ENCODE measurements around the gene ALK.

DNA sequence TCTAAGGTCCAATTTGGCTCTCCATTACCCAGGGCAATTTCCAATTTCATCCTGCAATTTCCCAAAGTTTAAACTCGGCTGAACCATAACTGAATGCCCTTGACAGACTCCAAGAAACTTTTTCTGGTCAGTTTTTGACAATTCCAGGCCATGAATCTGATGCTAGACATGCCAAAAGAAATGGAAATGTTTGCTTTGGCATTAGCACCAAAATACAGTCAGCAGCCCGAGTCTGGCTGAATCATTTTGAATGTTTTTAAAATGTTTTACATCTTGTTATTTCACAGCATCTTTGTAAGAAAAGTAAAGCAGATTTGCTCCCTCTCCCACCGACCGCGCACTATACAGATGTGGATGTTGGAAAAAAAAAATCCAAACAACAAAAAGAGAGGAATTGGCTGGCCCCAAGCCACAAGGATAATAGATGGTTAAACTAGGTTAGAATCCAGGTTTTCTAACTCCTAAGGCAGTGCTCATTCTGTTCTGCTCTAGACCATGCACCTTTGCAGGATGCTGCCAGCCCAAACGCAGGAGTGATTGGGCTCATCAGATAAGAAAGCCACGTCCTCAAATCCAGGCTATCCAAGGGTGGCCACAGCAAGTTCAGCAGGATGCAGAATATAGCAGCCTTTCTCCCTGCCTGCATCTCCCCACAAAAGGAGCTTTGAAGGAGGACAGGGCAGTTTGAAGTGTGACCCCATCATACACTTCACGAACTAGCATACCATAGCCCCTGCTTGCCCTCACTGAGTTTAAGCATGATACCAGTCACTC lies 167.5 kb downstream of the ALK start:
- peak; percentile 93 for TF ChIP-seq GATA2 (IDR thresholded peaks at IDR 0.05; ENCODE audit: low read depth, low read length)
- TF ChIP-seq GATA3 (IDR thresholded peaks at IDR 0.05; ENCODE audit: low read depth, low read length) = 0 out of 2 replicates have a peak, but pooled peaks have one; percentile 51
